GM21423 (cell line): ENCODE data around the gene RNF126.

Source experiments
- ATAC-seq: cut with Tn5 transposase; IDR thresholded peaks from one replicate; pipeline ENCODE4 v1.9.1; 2021; ENCODE audit warnings: mild to moderate bottlenecking, moderate library complexity; ENCODE audit not compliant: unreplicated experiment

RNF126 gene

GRCh38 chr19:648305-648704 is 14.7 kb downstream of the RNF126 start:
- ATAC-seq = no peak

GRCh38 chr19:647566-648284 is 15.3 kb downstream of the RNF126 start:
- ATAC-seq = no peak

GRCh38 chr19:646779-647565 is 16.0 kb downstream of the RNF126 start:
- ATAC-seq = no peak

GRCh38 chr19:645912-646778 is 16.9 kb downstream of the RNF126 start:
- no peak for ATAC-seq

DNA sequence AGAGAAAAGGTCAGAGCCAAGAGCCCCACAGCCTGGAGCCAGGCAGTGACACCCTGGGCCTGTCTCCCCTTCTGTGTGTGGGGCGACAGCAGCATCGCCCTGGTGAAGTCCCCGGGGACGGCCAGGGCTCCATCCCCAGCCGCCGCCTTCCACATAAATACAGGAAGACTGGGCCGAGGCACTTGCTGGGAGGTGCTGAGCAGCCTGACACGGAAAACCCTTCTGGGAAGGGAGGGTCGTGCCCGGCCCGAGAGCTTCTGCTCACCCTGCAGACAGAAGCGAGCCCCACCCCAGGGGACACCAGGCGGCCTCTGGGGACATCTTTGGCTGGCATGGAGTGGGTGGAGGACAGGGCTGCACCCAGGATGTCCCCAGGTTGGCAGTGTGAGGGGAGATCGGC is 18.2 kb downstream of the RNF126 start:
- ATAC-seq = no peak

GRCh38 chr19:644363-644762 is 18.7 kb downstream of the RNF126 start:
- ATAC-seq = no peak

- ATAC-seq = no peak
These were observed 19.3 kb downstream of the RNF126 start for GRCh38 chr19:643736-644135.

DNA sequence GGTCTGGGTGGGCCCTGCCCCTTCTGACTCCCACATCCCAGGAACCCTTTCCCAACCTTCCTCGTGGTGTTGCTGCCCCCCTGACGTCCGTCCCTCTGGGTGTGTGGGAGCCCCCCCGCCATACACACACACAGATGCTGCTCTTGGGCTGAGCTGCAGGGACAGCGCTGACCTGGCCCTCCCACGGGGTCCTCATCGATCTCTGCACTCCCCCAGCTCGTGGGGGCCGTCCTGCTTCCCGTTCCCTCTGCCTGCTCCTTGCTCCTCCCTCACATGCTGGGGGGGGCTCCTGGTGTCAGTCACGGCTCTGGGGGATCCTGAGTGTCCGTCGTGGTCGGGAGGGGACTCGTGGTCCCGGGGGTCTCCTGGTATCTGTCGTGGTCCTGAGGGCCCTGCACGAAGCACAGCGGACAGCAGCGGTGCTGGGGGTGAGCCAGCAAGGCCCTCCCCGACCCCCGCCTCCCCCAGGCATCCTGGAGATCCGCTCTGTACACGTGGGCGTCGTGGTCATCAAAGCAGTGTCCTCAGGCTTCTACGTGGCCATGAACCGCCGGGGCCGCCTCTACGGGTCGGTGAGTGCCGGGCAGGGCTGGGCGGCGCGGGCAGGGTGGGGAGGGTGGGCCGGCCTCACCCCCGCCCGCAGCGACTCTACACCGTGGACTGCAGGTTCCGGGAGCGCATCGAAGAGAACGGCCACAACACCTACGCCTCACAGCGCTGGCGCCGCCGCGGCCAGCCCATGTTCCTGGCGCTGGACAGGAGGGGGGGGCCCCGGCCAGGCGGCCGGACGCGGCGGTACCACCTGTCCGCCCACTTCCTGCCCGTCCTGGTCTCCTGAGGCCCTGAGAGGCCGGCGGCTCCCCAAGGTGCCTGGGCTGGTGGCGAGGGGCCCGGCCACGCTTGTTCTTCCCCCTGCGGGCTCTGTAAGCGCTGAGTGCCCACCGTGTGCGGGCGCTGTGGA is 20.0 kb downstream of the RNF126 start:
- ATAC-seq = no peak

DNA sequence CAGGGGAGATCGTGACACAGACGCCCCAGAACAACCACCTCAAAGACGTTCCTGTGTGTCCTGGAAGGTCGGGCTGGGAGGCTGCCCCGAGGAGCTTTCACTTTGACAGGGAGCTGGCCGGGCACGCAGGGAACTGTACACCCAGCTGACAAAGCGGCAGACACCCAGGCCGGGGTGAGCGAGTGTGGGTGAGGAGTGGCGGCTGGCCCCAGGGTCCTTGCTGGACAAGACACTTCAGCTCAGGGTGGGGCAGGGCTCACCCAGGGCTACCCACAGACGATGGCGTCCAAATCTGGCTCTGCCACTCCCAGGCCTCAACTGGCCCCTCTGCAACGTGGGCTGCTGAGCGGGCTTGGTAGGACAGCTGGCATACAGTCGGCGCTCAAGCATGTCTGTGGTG is 21.3 kb downstream of the RNF126 start:
- ATAC-seq = no peak

DNA sequence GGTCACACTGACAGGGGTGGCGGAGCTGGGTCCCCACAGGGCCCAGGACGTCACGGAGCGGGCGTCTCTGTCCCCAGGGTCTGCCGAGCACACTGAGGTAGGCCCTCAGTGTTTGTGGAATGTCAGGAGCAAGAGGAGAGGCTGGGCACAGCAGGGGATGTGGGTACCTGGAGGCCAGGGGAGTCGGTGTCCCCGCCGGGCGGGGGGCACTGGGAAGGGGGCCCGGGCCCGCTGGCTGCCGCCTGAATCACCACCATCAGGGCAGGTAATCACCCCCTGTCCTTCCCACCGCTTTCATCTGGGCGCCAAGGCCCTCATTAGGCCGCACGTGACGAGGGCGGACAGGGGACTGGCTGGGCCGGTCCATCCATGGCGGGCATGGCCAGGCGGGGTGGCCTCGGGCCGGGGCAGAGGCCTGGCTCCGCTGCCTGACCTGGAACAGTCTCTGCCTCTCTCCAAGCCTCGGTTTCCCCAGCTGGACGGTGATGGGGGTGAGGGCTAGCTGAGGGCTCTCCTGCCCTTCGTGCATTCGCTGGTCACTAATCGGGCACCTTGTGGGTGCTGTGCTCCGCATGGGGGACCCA is 22.3 kb downstream of the RNF126 start:
- no peak for ATAC-seq

DNA sequence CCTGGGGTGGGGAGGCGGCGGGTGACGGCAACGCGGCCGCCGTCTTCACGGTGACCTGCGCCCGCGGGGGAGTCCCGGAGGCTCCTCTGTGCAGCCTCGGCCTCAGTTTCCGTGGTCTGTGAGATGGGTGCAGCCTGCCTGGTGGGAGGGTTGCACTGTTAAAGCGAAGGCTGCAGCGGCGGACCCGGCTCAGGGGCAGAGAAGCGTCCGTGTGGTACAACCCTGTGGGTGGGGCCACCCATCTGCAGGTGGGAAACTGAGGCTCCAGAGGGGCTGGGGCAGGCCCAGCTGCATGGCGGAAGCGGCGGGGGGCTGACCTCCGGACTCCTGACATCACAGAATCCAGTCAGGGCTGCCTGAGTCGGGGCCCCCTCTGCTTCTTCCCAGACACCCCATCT is 22.9 kb downstream of the RNF126 start:
- ATAC-seq = peak; percentile 5

DNA sequence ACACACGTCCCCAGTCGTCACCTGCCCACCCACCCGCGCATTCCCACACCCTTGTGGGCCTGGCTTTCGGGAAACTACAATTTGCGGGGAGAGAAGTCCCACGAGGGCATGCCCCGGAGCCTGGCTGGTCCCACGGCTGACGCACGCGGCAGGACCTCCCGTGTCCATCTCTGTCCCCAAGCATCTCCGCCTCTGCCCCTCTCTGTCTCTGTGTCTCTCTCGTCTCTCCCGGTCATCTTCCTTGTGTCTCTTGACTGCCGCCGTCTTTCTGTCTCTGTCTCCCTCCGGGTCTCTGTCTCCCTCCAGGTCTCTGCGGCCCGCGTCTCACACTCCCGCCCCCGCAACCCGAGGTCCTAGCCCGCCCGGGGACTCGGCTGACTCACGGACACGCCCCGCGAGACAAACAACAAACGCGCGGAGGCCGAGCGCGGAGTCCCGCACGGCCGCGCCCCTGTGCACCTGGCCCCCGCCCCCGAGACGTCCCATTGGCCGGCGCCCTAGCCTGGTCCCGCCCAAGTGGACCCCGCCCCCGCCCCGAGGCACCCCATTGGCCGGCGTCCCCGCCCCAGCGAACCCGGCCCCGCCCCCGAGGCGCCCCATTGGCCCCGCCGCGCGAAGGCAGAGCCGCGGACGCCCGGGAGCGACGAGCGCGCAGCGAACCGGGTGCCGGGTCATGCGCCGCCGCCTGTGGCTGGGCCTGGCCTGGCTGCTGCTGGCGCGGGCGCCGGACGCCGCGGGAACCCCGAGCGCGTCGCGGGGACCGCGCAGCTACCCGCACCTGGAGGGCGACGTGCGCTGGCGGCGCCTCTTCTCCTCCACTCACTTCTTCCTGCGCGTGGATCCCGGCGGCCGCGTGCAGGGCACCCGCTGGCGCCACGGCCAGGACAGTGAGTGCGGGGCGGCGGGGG is 23.5 kb downstream of the RNF126 start, which contains the start of gene FGF22:
Gene FGF22 (plus strand): TSS at position 627 of the 908 bp plus-strand sequence. CDS start 47 bp downstream, at position 674.
- ATAC-seq = peak; percentile 61

GRCh38 chr19:638906-639252 is 24.1 kb downstream of the RNF126 start:
- no peak for ATAC-seq

GRCh38 chr19:634975-635652 is 27.9 kb downstream of the RNF126 start:
- no peak for ATAC-seq

- no peak for ATAC-seq
These were observed 29.0 kb downstream of the RNF126 start for GRCh38 chr19:633786-634639.

DNA sequence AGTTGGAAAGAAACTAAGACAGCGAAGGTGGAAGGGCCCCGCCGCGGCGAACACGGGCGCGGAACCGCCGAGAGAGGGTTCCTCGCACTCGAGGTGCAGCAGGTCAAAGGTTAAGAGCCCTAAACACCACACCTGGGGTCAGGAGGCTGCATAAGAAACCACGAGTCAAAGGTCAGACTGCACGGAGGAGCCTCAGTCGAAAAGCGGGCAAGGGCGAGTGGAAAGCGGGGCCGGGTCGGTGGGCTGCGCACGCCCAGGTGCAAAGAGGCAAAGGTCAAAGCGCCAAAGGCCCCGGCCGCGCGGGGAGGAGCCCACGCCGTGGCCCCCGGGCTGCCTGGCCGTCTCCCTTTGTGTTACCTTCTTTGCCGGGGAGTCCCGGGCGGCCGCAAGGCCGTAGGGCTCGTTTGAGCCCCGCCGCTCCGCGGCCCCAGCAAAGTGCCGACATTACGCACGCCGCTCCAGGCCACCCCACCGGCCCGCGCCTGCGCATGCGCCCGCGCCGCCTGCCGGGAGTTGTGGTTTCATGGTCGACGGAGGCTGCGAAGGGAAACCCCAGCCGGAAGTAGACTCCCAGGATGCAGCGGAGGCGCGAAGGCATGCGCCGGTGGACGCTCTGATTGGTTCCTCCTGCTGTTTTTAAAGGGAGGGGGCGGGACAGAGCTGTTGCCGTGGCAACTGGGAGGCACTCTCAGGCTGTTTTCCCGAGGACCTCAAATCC is 29.8 kb downstream of the RNF126 start, which contains the start of gene POLRMT:
Gene POLRMT (minus strand): TSS at position 470 of the 718 bp plus-strand sequence. CDS start 25 bp downstream, at position 445.
- ATAC-seq = peak; percentile 84
